HG03025 (cell line): ENCODE results near the gene DSCAM.

ENCODE experiments used
- ATAC-seq: cut with Tn5 transposase; IDR thresholded peaks from one replicate; pipeline ENCODE4 v1.9.1; 2021; ENCODE audit warnings: mild to moderate bottlenecking, moderate library complexity; ENCODE audit not compliant: unreplicated experiment, low FRiP score

DSCAM gene

DNA sequence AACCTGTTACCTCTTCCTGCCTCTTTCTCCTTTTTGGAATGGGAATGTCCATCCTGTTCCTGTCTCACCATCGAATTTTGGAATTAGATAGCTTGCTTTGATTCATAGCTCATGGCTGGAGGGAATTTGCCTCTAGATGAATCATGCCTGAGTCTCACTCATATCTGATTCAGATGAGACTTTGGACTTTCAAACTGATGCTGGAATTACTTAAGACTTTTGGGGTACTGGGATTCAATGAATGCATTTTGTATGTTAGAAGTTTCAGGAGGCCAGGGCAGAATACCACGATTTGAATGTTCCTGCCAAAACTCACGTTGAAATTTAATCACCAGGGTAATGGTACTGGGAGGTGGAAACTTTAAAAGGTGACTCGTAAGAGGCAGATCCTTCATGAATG lies 132.4 kb downstream of the DSCAM start:
- ATAC-seq, result no peak

DNA sequence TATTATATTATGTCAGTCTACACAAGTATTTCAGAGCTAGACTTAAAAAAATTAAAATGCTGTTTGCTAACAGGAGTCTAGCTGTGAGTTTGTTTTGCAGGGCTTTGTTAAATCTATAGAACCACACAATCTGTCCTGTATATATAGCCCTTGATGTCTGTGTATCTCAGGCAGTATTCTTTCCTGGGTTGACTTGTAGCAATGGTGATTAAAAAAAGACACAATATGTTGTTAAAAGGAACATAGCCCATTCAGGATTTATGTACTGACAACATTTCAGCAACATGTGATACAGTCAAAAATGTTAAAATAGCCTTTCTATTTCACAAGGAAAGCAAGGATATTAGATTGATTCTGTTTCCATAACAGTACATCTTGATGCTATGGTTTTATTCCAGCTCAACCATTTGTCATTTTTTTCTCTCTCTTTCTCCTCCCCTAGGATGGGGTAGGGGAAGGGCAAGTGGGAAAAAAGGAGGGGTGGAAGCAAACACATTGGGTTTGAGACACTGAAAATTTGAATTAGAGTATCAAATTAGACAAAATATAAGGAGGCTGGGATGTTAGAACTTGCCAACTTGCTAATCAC lies 139.2 kb downstream of the DSCAM start:
- no peak for ATAC-seq

DNA sequence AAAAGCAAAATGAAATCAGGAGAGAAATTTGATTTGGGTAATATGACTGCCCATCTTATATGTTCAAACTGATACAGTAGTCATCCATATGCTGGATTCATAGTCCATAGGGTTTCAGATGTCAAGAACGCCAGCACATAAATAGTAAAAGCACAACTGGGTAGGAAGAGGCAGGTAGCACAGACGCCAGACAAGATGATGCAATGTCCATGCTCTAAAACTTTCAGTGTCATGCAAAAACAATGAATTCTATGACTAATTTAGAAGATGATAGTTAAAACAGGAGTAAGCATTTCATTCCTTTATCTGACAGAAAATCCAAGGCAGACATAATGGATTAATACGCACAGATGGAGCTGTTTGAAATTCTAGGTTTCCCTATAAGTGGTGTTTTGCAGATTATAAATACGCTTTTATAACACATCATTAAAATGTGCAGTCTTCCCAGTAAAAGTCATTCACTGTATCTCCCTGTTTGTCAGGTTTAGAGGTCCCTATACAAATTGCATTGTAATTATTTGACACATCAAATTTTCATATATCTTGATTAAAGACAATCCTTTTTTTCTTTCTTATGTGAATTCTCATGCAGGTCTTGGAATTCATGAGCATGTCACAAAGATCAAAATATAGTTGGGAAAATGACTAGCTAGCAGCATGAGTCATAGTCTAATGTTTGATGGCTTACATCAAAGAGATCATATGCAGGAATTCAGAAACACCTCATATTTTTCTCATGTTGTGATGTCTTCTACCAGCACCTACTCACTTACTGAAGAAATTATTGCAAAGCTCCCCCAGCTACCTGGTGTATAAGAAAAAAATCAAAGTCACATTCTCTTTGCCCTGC lies 139.9 kb downstream of the DSCAM start:
- ATAC-seq, result no peak

DNA sequence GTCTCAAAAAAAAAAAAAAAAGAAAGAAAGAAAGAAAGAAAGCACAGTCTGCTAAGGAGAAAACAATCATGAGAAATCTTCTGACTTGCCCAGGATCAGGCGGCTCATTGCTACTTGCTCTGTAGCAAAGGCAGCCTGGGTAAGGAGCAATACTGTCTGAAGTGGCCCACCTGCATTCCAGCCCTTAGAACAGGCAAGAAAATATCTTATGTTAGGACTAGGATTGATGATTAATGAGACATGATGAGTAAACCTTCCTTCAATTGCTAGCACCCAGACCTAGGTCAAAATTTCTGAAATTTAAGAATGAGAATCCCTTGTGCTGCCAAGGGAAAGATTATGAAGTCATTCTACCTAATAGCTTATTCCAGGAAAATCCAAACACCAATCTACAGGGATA lies 140.8 kb downstream of the DSCAM start:
- no peak for ATAC-seq

DNA sequence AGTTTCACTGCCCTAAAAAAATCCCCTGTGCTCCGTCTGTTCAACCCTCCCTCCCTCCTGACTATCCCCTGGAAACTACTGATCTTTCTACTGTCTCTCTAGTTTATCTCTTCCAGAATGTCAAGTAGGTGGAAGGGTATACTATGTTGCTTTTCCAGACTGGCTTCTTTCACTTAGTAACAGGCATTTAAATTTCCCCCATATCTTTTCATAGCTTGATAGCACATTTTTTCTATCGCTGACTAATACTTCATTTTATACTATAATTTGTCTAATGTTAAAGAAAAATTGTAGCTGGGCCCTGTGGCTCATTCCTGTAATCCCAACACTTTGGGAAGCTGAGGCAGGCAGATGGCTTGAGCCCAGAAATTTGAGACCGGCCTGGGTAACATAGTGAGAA lies 142.8 kb downstream of the DSCAM start:
- ATAC-seq, result no peak

DNA sequence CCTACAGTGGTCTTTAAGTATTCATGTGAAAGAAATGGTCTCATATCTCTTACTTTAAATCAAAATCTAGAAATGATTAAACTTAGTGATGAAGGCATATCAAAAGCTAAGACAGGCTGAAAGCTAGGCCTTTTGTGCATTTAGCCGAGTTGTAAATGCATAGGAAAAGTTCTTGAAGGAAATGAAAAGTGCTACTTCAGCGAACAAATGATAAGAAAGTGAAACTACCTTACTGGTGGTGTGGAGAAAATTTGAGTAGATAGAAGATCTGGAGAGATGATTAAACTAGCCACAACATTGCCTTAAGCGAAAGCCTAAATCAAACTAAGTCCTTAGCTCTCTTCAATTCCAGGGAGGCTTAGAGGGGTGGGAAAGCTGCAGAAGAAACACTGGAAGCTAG lies 147.6 kb downstream of the DSCAM start:
- no peak for ATAC-seq

DNA sequence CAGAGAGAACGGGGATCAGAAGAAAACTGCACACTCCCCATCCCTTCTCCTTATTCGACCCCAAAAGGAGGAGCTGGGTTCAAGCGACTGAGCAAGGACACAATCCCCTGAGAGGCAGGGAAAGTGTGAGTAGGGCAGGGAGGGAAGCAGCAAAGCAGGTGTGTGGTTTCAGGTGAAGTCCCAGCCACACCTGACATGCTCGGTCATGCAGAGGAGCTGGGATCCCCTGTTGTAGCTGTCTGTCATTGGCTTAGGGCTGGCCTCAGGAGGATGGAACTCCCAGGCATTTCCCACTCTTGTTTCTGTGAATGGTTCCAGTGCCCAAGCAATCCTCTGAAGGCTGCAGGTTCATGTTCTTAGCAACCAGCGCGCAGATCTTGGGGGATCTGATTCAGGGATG lies 150.7 kb downstream of the DSCAM start:
- ATAC-seq, result no peak

DNA sequence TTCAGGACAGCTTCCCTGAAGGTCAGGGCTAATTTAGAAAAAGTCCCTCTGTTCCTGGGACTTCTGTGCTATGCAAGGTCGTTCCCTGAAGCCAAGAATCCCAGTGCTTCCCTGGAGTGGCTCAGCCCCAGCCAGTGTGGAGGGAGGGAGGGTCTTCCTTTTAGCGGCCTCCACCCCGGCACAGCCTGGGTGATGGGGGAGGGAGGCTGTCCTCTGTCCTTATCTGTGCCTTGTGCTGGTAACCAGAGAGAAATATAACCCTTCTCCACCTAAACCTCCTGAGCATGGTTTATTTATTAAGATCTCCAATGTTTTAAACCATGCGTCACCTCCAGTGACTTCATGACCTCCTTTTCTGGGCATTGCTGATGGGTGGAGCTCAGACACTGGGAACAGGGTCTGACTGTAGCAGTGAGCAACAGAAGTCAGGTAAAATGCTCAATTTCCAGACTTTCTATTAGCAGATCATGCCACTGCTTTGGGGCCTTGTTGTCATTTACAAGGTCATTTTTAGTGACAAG lies 157.1 kb downstream of the DSCAM start:
- ATAC-seq, result no peak

DNA sequence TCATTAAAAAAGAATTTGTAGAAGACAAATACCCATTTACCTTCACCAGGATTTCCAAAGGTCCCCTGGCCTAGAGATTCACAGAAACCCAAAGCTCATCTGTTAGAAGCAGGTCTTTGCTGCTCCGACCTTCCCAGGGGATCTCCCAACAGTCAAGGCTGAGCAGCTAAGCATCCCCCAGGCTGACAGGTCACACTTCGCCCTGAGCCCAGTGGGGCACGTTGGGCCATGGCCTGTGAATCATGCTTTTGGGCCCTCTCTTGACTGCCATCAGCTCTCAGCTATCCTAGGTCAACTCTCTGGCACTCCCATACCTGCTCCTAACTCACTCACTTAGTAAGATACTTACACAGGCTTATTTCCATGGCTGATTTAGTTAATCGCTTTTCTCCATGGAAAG lies 157.7 kb downstream of the DSCAM start:
- no peak for ATAC-seq

DNA sequence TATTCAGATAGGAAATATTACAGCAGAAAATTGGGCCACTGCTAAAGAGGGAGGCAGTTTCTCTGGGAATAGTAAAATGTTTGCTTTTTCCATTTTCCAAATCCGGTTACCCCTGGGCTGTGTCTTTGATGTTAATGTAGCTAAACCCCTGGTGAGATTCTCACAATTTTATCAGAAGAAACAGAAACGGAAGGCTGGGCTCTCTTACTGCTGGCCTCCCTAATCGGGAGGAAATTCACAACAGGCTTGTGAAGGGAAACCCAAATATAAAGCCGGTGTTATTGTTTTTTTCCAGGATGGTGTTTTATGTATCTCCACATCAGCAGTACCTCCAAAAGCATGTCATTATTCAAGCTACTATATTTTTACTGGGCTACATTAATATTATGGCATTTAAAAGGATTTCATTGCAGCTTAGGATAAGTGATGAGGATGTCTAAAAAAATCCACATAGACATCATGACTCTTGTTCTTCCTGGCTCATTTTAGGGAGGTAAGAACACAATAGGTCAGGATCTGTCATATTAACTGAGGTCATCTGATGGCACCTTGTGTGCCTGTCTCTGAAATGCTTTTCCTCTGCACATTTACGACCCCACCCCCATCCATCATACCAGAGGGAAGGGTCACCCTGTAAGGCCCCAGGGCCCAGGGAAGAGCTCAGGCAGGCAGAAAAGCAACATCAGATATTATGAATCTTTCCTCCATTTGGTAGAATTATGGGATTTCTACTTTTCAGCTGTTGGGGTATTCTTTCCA lies 158.7 kb downstream of the DSCAM start:
- no peak for ATAC-seq

DNA sequence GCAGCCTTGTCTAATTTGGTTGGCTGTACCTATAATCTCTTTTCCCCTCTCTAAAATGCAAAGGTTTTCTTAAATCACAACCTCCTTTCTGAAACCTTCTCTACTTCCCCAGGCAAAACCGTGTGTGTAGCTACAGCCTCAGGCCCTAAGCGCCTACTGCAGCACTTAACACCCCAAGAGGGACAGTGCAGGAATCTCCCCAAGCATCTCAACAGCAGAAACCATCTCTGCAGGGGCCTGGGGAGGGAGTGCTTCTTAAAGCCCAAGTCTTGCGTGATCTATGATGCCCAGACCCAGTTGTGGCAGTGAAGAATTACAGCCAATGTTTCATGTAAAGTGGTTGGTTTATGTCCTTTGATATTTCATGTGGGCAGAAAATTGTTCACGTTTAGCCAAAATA lies 159.3 kb downstream of the DSCAM start:
- ATAC-seq, result no peak

DNA sequence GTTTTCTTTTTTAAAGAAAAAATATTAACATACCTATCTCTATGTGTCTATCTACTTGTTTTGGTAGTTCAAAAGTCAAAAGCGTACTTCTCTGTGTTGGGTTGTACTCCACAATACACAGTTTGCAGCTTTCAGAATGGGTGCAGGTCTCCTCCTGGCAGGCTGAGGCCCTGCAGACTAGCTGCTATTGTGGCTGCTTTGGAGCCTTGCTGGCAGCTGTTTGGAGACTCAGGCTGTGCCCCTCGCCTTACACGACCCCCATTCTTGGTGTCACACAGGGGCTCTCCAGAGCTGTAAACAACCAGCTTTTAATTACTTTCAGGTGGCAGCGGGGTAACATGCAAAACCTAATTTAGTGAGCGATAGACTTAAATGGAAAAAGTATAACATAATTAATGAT lies 160.4 kb downstream of the DSCAM start:
- ATAC-seq, result no peak

DNA sequence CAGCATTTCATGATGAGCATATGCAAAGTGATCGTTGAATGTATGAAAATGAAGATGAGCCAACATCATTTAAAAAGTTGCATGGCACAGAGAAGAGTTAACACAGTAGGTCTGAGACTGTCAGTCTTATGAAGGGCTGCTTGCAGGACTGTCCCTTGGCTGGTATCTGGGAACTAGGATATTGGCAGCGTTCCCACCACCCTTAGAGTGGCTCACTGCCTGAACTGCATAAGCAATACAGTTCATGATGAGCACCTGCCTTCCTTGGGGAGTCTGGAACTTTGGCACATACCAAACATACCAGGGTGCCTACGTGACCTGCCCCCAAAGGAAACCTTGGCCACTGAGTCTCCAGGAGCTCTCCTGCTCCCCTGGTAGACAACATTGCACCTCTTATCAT lies 161.8 kb downstream of the DSCAM start:
- ATAC-seq, result no peak

DNA sequence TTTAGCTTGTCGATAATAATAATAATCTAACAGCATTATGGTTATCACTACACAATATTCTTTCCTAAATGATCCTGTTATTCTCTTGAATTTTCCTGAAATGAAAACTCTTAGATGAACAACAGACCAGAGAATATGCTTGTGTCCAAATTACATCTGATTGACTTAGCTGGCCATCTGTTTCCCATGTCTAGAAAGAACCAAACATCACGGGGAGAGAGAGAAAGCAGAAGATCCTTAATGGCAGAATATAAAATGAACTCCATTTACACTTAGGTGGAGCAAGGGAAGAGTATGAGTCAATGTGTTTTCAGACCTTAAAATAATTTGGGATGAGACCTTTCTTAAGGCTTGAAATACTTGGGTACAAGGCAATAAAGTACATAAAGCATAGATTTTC lies 162.2 kb downstream of the DSCAM start:
- no peak for ATAC-seq

DNA sequence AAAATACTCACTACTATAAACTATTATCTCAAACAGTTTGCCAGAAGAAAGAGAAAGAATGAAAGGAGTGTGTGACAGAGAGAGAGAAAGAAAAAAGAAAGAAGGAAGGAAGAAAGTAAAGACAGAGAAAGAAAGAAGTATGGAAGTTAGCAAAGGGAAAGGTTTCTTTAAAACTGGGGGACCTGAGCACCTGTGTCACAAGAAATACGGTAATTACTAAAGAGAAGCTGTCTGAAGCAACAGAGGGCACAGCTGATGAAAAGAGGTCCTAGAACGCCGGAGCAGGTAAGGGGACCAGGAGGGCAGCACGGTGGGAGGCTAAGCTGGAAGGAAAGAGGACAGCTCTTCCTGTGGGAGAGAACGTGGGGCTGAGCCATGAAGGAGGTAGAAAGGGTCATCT lies 163.6 kb downstream of the DSCAM start:
- ATAC-seq, result no peak

DNA sequence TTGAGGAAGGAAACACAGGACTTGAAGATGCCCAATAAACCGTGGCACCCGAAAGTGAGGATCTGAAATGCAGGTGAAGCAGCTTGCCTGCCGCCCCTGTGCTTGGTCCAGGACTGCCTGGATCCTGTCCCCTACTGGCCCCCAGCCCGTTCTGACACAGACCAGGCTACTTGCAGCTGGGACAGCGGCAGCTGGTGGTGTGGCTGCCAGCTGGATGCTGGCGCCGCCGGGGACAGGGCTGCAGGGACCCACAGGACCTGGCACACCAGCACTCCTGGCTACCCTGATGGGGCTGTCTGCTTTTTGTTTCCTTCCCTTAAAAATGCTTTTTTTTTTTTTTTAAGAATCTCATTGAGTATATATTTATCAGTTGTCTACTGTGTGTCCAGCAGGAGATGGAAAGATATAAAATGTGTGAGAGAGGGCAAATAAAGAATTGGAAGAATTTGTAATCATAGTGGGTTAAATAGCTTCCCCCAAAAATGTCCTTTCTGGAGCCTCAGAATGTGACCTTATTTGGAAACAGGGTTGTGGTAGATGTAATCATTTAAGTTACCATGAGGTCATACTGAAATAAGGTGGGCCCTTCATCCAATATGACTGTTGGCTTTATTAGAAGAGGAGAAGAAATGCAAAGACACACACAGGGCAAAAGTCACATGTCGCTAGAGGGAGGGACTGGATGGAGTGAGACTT lies 165.6 kb downstream of the DSCAM start:
- no peak for ATAC-seq

DNA sequence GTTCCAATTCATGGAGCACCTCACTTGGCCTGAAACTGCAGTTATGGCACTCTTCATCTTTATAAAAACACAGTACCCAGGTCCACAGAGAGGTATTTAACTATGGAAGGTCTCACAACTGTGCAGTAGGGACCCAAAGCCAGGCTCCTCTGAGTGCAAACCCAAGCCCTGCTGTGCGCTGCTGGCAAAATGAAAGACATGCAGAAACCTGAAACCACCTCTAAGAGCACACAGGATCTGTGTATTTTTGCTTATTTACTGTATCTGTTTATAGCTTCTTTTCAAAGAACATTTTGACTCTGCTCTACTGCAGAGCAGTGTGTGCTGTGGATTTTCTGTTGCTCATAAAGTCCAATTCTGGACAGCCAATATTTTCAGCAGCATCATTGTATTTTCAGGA lies 166.6 kb downstream of the DSCAM start:
- ATAC-seq, result no peak

DNA sequence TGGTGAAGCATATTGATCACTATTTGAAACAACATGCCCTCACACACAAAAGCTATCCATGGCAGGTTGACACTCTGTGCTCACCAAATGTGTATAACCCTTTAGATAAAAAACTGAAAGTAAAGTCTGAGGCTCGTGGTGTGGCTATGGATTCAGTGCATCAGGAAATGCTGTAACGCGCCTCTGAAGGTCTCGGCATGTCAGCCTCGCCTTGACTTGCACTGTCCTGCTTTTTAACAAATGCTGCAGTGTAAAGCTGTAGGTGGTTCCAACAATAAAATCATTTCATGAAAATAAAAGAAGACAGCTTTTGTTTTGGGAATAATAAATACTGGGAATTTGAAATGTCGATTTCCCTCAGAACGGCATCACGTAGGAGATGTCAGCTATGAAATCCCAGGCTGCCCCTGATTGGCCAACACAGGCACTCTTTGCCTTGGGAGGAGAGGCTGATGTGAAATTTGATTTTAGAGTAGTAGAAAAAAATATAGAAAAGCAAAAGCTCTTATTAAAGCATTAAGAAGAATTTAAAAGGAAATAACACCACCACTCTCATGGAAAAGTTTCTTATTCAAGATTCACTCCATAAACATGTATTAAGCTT lies 168.2 kb downstream of the DSCAM start:
- no peak for ATAC-seq

DNA sequence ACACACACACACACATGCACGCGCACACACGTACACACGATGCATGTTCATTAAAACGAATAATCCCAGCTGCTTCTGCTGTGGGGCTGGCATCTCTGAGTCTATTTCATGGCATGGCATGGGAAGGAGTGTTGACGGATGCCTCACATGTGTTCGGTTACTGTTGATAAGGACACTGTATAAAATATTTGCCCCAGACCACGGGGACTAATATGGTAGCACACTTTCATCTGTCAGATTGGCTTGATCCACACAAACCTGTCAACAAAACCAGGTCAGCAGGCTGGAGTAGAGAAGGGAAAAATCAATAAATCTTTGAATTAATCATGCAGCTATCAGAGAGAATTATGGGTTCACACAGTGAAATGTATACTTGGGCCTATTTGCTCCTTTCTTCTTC lies 171.9 kb downstream of the DSCAM start:
- ATAC-seq, result no peak

DNA sequence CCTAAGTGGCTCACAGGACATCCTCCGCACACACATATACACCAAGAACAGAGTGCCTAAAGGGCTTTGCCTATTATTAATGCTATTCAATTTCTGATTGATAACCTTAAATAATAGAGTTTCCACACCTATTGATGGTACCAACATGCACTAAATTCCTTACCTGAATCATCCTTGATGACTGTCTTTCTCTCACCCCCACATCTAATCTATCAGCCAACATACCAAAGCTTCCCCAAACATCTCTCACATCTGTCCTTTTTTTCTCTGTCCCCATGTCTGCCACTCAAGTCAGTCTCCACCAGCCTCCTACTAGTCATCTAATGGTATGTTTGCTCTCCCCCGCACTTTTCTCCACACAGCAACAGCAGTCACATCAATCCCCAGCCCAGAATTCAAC lies 174.4 kb downstream of the DSCAM start:
- no peak for ATAC-seq
